Sigmoid colon (tissue), 7 donors: ENCODE data around the gene TCP1. TPM values are rescaled to one million over a fixed set of nuclear protein-coding genes. Genes with fewer than 3 reads are reported as not detected.

Source experiments
- DNase-seq: peaks from one replicate; pipeline ENCODE4 v3.0.0-alpha.2; 2019
- H3K27ac ChIP-seq, 4 donors: fragments of 200-600 bp; sonication (generic); one replicate each; pipeline ENCODE4 v1.5.1; 2016 to 2019; ENCODE audit warnings: mild to moderate bottlenecking in 1 of 4
- H3K27me3 ChIP-seq, 3 donors: fragments of 200-600 bp; sonication (generic); one replicate each; pipeline ENCODE4 v1.5.1; 2019; ENCODE audit warnings: mild to moderate bottlenecking in 1 of 3
- H3K36me3 ChIP-seq, 4 donors: fragments of 200-600 bp; sonication (generic); one replicate each; pipeline ENCODE4 v1.5.1; 2016 to 2019
- H3K4me1 ChIP-seq, 4 donors: fragments of 200-600 bp; sonication (generic); one replicate each; pipeline ENCODE4 v1.5.1; 2017 to 2019
- H3K4me3 ChIP-seq, 4 donors: fragments of 200-600 bp; sonication (generic); one replicate each; pipeline ENCODE4 v1.5.1; 2017 to 2019; ENCODE audit warnings: mild to moderate bottlenecking in 2 of 4, moderate library complexity in 1 of 4
- H3K9me3 ChIP-seq, 4 donors: fragments of 200-600 bp in 3 of 4; sonication (generic) in 3 of 4; one replicate each; pipeline versions ENCODE4 v1.5.1 to v1.6.1; 2013 to 2019
- CTCF ChIP-seq, 4 experiments: fragments of 450-650 bp in 3 of 4; fragments of 200-600 bp in 1 of 4; IDR thresholded peaks; one replicate each; pipeline ENCODE4 v1.5.1; 2016 to 2019; ENCODE audit warnings: antibody characterized with exemption in 4 of 4, mild to moderate bottlenecking in 3 of 4, moderate library complexity in 2 of 4
- EP300 ChIP-seq, 4 donors: sonication (generic); formaldehyde crosslinking; IDR thresholded peaks; one replicate each; pipeline ENCODE4 v1.6.1; 2017; ENCODE audit warnings: antibody characterized with exemption in 4 of 4
- POLR2A ChIP-seq, 2 donors: fragments of 450-650 bp; IDR thresholded peaks; one replicate each; pipeline ENCODE4 v1.6.1; 2016; ENCODE audit warnings: antibody characterized with exemption in 2 of 2, mild to moderate bottlenecking in 2 of 2, moderate library complexity in 2 of 2
- POLR2AphosphoS5 ChIP-seq, 4 donors: sonication (generic); formaldehyde crosslinking; IDR thresholded peaks; one replicate each; pipeline ENCODE4 v1.6.1; 2017; ENCODE audit warnings: antibody characterized with exemption in 4 of 4
- WGBS, 2 donors: extraction: QIAGEN DNeasy Blood & Tissue Kit; methylation state at CpG; one replicate each; pipeline ENCODE4 v1.1.7; 2013; 5-methylcytosine and 5-hydroxymethylcytosine counted together
- intact Hi-C: fragments of 100-400 bp; cut with DNase I; formaldehyde crosslinking; loops from one replicate; pipeline ENCODE4 v1.15.1; 2023
- polyA plus RNA-seq, 3 donors: library from polyadenylated mRNA; stranded (reverse); fragments of 200-250 nt; gene quantifications; one replicate each; pipeline ENCODE4 v1.2.3, GENCODE V29; 2013
- total RNA-seq, 4 donors: library from RNA; depleted of rRNA; stranded (reverse); fragments of >200 nt; gene quantifications; one replicate each; pipeline ENCODE4 v1.1.0, GENCODE V29; 2016
- donor health status: healthy with polysubstance abuse.
- donor health status: Bipolar disorder and iron deficiency.
- donor health status: healthy.

The TCP1 gene
- total and polyA plus RNA-seq, 7 donors = 88.9 to 130 (median 119) TPM

DNA sequence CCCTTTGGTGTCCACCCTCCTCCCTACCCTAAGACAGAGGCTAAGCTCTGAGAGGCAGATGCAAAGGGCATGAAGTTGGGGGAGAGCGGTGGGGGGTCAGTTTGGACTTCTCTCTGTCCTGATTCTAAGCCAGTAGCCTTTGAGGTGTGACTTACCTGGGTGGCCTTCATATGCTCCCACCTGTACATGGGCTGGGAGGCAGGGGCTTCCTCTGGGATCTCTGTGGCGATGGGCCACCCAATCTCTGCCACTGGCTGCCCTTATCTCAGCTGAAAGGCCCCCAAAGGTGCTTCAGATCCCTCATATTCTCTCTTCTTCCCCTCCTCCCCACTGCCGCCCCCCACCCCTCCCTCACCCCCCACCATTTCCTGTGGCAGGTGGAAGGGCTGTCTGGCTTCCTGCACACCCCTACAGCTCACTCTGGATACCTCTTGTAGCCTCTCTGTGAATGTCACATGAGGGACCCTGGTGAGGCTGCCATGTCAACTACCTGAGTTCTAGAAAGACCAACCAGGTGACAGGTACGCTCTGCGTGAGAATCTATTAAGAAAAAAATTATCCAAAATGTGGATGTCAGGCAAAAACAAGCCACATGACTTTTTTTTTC is 44.7 kb upstream of the TCP1 start:
- no peak for DNase-seq
- Histone ChIP-seq H3K4me3 (no peak overlapping the region), H3K36me3 (no peaks in the 10 kb centered on the region), H3K9me3 (no peaks in the 10 kb centered on the region), H3K4me1 (no peaks in the 10 kb centered on the region), H3K27me3 (peaks cover 0 to 7% (median 0%) of the 10 kb centered on the region in 3 donors), H3K27ac (no peak overlapping the region)
- WGBS, 2 donors = 89 to 90% methylated on average over 5 of the region's 5 CpGs
- intact Hi-C loops = no loop called here
- TF ChIP-seq EP300 (IDR thresholded peaks at IDR 0.05) = no peak
- no peak for TF ChIP-seq POLR2AphosphoS5 (IDR thresholded peaks at IDR 0.05)
- TF ChIP-seq POLR2A (IDR thresholded peaks at IDR 0.05) = no peak
- TF ChIP-seq CTCF (IDR thresholded peaks at IDR 0.05) = no peak

- no peaks in the 10 kb centered on the region for H3K9me3 ChIP-seq
- intact Hi-C loops = no loop called here
- H3K27ac ChIP-seq = no peak overlapping the region
Measured at GRCh38 chr6:159833556-159833955, 44.2 kb upstream of the TCP1 start.

GRCh38 chr6:159832946-159833345 is 43.5 kb upstream of the TCP1 start:
- H3K4me1 ChIP-seq = no peaks in the 10 kb centered on the region
- WGBS, 2 donors = 45 to 58% methylated on average over 4 of the region's 4 CpGs
- H3K27me3 ChIP-seq = peaks cover 0 to 7% (median 0%) of the 10 kb centered on the region in 3 donors
- no peak overlapping the region for H3K4me3 ChIP-seq
- DNase-seq = no peak
- H3K9me3 ChIP-seq = no peaks in the 10 kb centered on the region
- intact Hi-C loops = no loop called here
- H3K36me3 ChIP-seq = no peaks in the 10 kb centered on the region
- TF ChIP-seq CTCF (IDR thresholded peaks at IDR 0.05) = no peak
- no peak overlapping the region for H3K27ac ChIP-seq

More at GRCh38 chr6:159833556-159833955, 44.2 kb upstream of the TCP1 start:
- no peak for DNase-seq
- TF ChIP-seq EP300 (IDR thresholded peaks at IDR 0.05) = no peak
- Histone ChIP-seq H3K36me3 (no peaks in the 10 kb centered on the region), H3K4me3 (no peak overlapping the region), H3K4me1 (no peaks in the 10 kb centered on the region), H3K27me3 (peaks cover 0 to 7% (median 0%) of the 10 kb centered on the region in 3 donors)
- 87 to 89% methylated on average over 2 of the region's 2 CpGs for WGBS, 2 donors

- H3K4me1 ChIP-seq = no peaks in the 10 kb centered on the region
- no peak overlapping the region for H3K4me3 ChIP-seq
- no peaks in the 10 kb centered on the region for H3K9me3 ChIP-seq
- H3K27ac ChIP-seq = no peak overlapping the region
- DNase-seq = no peak
- H3K27me3 ChIP-seq = peaks cover 0 to 7% (median 0%) of the 10 kb centered on the region in 3 donors
- WGBS, 2 donors = 32 to 66% methylated on average over 4 of the region's 4 CpGs
- intact Hi-C loops = no loop called here
- TF ChIP-seq POLR2A (IDR thresholded peaks at IDR 0.05) = no peak
- TF ChIP-seq POLR2AphosphoS5 (IDR thresholded peaks at IDR 0.05) = no peak
- no peak for TF ChIP-seq CTCF (IDR thresholded peaks at IDR 0.05)
- no peaks in the 10 kb centered on the region for H3K36me3 ChIP-seq
Measured at GRCh38 chr6:159831373-159831679, 41.9 kb upstream of the TCP1 start.

DNA sequence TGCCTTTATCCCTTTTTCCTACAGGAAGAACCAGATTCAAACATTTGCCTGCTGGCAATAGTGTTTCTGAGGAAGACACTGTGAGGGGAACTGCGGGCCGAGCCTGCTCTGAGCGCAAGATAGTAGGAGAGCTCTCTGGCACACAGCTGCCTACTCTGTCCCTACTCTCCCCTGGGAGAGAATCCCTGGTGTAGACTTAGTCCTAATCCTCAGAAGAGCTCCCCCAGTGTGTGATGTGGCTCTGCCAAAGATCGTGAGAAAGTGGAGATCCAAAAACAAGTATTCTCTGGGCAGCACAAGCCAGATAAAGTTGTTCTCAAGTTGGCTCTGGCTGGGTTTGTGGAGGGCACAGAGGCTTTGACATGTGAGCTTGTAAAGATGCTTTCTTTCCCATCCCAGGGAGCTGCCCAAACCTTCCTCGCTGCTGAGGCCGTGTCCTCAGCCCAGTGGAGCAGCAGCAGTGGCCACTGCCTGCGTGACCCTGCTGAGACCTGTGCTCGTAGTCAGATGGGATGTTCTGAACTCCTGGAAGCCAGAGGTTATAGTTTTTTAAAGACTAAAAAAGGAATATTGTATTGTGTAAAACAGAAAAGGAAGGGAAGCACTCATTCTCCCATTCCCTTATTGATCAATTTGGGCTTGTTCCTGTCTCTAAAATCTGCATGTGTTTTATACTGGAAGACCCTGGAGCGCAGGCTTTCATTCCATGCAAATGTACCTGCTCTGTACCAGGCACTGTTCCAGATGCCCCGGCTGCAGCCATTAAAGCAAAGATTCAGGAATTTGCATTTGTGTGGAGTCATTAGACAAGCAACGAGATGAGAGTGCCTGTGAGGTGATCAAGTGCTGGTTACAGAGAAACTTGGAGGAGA is 41.3 kb upstream of the TCP1 start:
- no peaks in the 10 kb centered on the region for H3K9me3 ChIP-seq
- no peak for DNase-seq
- H3K27ac ChIP-seq = no peak overlapping the region
- intact Hi-C loops = no loop called here
- H3K4me1 ChIP-seq = no peaks in the 10 kb centered on the region
- 68 to 73% methylated on average over 11 of the region's 11 CpGs for WGBS, 2 donors
- TF ChIP-seq EP300 (IDR thresholded peaks at IDR 0.05) (no peak), POLR2AphosphoS5 (IDR thresholded peaks at IDR 0.05) (no peak), POLR2A (IDR thresholded peaks at IDR 0.05) (no peak), CTCF (IDR thresholded peaks at IDR 0.05) (no peak)
- no peak overlapping the region for H3K4me3 ChIP-seq
- H3K36me3 ChIP-seq = no peaks in the 10 kb centered on the region
- H3K27me3 ChIP-seq = peaks cover 0 to 7% (median 0%) of the 10 kb centered on the region in 3 donors
